ENCODE data around the gene RIPOR1.

Gene RIPOR1

DNA sequence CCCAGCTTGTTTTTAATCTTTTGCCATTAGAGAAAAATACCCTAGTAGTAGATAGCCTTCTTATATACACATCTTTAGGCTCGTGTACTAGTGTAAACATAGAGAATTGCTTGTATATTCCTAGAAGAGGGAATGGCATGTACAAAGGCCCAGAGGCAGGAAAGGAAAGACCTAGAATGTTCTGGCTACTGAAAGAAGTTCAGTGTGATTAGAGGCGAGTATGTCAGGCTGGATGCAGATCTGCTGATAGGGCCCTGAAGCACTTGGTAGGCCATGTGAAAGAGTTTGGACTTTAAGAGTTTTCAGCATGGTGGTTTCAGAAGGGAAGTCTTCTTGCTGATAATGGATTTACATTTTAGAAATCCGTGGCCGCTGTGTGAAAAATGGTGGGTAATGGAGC lies 51.1 kb downstream of the RIPOR1 start:
- peak overlapping the region; percentile 23 for H3K27ac Mint-ChIP-seq
- peaks cover 51% of the 10 kb centered on the region for H3K36me3 Mint-ChIP-seq (ENCODE audit: low read depth)
- peaks cover 21% of the 10 kb centered on the region for H3K4me1 Mint-ChIP-seq (ENCODE audit: low read depth)
- H3K9me3 Mint-ChIP-seq = no peaks in the 10 kb centered on the region
- no peak for DNase-seq
- no peak overlapping the region for H3K4me3 Mint-ChIP-seq
- H3K27me3 Mint-ChIP-seq = no peaks in the 10 kb centered on the region

DNA sequence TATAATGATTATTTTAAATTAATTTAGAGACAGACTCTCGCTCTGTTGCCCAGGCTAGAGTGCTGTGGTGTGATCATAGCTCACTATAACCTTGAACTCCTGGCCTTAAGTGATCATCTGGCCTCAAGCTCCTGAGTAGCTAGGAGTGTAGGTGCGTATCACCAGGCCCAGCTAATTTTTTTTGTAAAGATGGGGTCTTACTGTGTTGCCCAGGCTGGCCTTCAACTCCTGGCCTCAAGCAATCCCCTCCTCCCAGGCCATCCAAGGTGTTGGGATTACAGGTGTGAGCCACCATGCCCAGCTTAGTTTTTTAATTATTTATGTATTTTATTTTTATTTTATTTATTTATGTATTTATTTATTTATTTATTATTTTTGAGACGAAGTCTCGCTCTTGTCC lies 51.6 kb downstream of the RIPOR1 start:
- H3K9me3 Mint-ChIP-seq = no peaks in the 10 kb centered on the region
- H3K4me3 Mint-ChIP-seq = no peak overlapping the region
- no peak for DNase-seq
- H3K27ac Mint-ChIP-seq = no peak overlapping the region
- H3K27me3 Mint-ChIP-seq = no peaks in the 10 kb centered on the region
- peaks cover 49% of the 10 kb centered on the region for H3K36me3 Mint-ChIP-seq (ENCODE audit: low read depth)
- H3K4me1 Mint-ChIP-seq (ENCODE audit: low read depth) = peaks cover 25% of the 10 kb centered on the region

DNA sequence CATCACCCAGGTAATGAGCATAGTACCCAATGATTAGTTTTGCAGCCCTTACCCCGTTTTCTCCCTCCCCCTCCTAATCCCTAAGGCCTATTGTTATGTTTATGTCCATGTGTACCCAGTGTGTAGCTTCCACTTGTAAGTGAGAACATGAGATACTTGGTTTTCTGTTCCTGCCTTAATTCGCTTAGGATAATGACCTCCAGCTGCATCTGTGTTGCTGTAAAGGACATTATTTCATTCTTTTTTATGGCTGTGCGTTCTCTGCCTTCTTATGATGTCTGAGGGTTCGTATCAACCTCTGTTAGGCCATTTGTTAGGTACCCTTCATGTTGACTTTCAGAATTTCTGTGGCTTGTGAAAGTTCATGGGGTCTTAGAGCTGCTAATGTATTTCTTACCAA lies 64.7 kb downstream of the RIPOR1 start:
- no peak for DNase-seq
- H3K27me3 Mint-ChIP-seq = no peaks in the 10 kb centered on the region
- peak overlapping the region; percentile 75 for H3K27ac Mint-ChIP-seq
- H3K4me3 Mint-ChIP-seq = no peak overlapping the region
- peaks cover 54% of the 10 kb centered on the region for H3K36me3 Mint-ChIP-seq (ENCODE audit: low read depth)
- no peaks in the 10 kb centered on the region for H3K9me3 Mint-ChIP-seq
- peaks cover 37% of the 10 kb centered on the region for H3K4me1 Mint-ChIP-seq (ENCODE audit: low read depth)

- Mint-ChIP-seq H3K27me3 (no peaks in the 10 kb centered on the region), H3K27ac (peak overlapping the region; percentile 75), H3K4me3 (no peak overlapping the region), H3K9me3 (no peaks in the 10 kb centered on the region), H3K36me3 (ENCODE audit: low read depth) (peaks cover 54% of the 10 kb centered on the region), H3K4me1 (ENCODE audit: low read depth) (peaks cover 37% of the 10 kb centered on the region)
- DNase-seq = no peak
Measured at GRCh38 chr16:67593701-67594100, 65.1 kb downstream of the RIPOR1 start.

GRCh38 chr16:67594256-67594915 lies 65.8 kb downstream of the RIPOR1 start:
- Mint-ChIP-seq H3K27ac (peak overlapping the region; percentile 81), H3K9me3 (no peaks in the 10 kb centered on the region), H3K4me3 (no peak overlapping the region), H3K36me3 (ENCODE audit: low read depth) (peaks cover 54% of the 10 kb centered on the region), H3K27me3 (no peaks in the 10 kb centered on the region), H3K4me1 (ENCODE audit: low read depth) (peaks cover 39% of the 10 kb centered on the region)
- DNase-seq = no peak

DNA sequence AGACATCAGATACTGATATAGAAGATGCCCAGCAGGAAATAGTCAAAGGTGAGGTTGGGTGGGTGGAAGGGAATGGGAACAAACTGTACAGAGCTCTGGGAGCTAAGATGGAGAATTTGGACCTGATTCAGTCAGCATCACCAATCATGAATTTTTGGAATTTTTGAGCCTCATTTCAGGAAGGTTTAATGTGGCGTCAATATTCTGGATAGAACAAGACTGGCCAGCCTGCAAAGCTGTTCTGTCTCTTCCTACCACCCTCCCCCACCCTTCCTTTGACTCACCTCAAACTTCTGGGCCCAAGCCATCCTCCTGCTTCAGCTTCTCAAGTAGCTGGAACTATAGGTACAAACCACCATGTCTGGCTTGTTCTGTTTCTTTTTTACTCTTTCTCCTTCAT lies 66.3 kb downstream of the RIPOR1 start:
- Mint-ChIP-seq H3K36me3 (ENCODE audit: low read depth) (peaks cover 54% of the 10 kb centered on the region), H3K9me3 (no peaks in the 10 kb centered on the region), H3K4me1 (ENCODE audit: low read depth) (peaks cover 44% of the 10 kb centered on the region), H3K27ac (peak overlapping the region; percentile 81), H3K4me3 (no peak overlapping the region), H3K27me3 (no peaks in the 10 kb centered on the region)
- no peak for DNase-seq
